Transverse colon (tissue), 4 donors: ENCODE measurements around the gene ERF.

Experiments
- POLR2A ChIP-seq: fragments of 450-650 bp; IDR thresholded peaks from one replicate; pipeline ENCODE4 v1.6.1; 2016; ENCODE audit warnings: antibody characterized with exemption, mild to moderate bottlenecking, moderate library complexity
- POLR2AphosphoS5 ChIP-seq, 3 donors: sonication (generic); formaldehyde crosslinking; IDR thresholded peaks; one replicate each; pipeline ENCODE4 v1.6.1; 2016; ENCODE audit warnings: antibody characterized with exemption in 3 of 3
- TF ChIP-seq, protein P1 (sequence below), 5 experiments: fragments of 200-600 bp in 3 of 5; fragments of 450-650 bp in 2 of 5; sonication (generic) in 3 of 5; IDR thresholded peaks; 1 replicate in 2 of 5; 2 replicates in 3 of 5; pipeline ENCODE4 v1.5.1; 2016 to 2017; ENCODE audit warnings: antibody characterized with exemption in 5 of 5, inconsistent platforms in 3 of 5, mild to moderate bottlenecking in 2 of 5, moderate library complexity in 1 of 5

GRCh38 chr19:42295342-42295741 lies 40.4 kb upstream of the ERF start:
- TF ChIP-seq, protein P1, sequence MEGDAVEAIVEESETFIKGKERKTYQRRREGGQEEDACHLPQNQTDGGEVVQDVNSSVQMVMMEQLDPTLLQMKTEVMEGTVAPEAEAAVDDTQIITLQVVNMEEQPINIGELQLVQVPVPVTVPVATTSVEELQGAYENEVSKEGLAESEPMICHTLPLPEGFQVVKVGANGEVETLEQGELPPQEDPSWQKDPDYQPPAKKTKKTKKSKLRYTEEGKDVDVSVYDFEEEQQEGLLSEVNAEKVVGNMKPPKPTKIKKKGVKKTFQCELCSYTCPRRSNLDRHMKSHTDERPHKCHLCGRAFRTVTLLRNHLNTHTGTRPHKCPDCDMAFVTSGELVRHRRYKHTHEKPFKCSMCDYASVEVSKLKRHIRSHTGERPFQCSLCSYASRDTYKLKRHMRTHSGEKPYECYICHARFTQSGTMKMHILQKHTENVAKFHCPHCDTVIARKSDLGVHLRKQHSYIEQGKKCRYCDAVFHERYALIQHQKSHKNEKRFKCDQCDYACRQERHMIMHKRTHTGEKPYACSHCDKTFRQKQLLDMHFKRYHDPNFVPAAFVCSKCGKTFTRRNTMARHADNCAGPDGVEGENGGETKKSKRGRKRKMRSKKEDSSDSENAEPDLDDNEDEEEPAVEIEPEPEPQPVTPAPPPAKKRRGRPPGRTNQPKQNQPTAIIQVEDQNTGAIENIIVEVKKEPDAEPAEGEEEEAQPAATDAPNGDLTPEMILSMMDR (IDR thresholded peaks at IDR 0.05), result no peak
- no peak for TF ChIP-seq POLR2AphosphoS5 (IDR thresholded peaks at IDR 0.05)
- no peak for TF ChIP-seq POLR2A
